A549 (cell line): ENCODE data around the gene CHAD.

Experiments
- POLR2A ChIP-seq: IDR thresholded peaks from 2 replicates; pipeline ENCODE4 v1.6.1; 2012; ENCODE audit warnings: mild to moderate bottlenecking, low read length
- SREBF2 ChIP-seq: fragments of 450-650 bp; IDR thresholded peaks from 2 replicates; pipeline ENCODE4 v1.6.1; 2014; ENCODE audit warnings: mild to moderate bottlenecking, moderate library complexity
- TF ChIP-seq, protein P1 (sequence below): fragments of >200 bp; sonication (Bioruptor Twin); formaldehyde crosslinking; IDR thresholded peaks from 3 replicates; pipeline ENCODE4 v1.5.1; 2016

DNA sequence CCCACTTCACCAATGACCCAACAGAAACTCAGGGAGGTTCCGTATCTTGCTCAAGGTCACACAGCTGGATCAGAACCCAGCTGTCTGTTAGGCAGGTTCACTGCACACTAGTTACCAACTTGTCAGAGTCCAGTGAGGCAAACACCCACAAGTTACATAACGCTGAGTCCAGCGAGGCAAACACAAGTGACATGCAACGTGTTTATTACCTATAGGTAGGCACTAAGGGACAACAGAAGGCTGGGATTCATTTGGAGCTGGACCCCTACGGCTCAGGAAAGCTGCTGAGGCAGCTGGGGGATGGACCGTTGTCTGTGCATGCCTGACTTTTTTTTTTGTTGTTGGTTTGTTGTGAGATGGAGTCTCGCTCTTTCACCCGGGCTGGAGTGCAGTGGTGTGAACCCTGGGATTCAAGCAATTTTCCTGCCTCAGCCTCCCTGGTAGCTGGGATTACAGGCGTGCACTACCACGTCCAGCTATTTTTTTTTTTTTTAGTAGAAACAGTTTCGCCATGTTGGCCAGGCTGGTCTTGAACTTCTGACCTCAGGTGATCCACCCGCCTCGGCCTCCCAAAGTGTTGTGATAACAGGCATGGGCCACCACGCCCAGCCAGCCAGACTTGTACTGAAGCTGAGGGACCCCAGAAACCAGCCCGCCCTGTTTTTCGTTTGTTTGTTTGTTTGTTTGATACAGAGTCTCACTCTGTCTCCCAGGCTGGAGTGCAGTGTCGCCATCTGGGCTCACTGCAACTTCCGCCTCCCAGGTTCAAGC, 8.1 kb upstream of the CHAD start:
- TF ChIP-seq, protein P1, sequence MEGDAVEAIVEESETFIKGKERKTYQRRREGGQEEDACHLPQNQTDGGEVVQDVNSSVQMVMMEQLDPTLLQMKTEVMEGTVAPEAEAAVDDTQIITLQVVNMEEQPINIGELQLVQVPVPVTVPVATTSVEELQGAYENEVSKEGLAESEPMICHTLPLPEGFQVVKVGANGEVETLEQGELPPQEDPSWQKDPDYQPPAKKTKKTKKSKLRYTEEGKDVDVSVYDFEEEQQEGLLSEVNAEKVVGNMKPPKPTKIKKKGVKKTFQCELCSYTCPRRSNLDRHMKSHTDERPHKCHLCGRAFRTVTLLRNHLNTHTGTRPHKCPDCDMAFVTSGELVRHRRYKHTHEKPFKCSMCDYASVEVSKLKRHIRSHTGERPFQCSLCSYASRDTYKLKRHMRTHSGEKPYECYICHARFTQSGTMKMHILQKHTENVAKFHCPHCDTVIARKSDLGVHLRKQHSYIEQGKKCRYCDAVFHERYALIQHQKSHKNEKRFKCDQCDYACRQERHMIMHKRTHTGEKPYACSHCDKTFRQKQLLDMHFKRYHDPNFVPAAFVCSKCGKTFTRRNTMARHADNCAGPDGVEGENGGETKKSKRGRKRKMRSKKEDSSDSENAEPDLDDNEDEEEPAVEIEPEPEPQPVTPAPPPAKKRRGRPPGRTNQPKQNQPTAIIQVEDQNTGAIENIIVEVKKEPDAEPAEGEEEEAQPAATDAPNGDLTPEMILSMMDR: no peak
- TF ChIP-seq POLR2A (no peak), SREBF2 (no peak)
